ENCODE measurements around the gene VTA1. TPM values are rescaled to one million over a fixed set of nuclear protein-coding genes. Genes with fewer than 3 reads are reported as not detected.

Gene VTA1
- polyA plus RNA-seq, 1 donor from 2014 or later = 126 TPM

GRCh38 chr6:142246960-142247359 is 99.9 kb downstream of the VTA1 start:
- H3K79me2 ChIP-seq (replicated peaks; ENCODE audit: insufficient read depth, low read length) = no peaks in the 10 kb centered on the region
- no peak overlapping the region for H3K27ac ChIP-seq (ENCODE audit: low read length)
- TF ChIP-seq POLR2AphosphoS5 (IDR thresholded peaks at IDR 0.05) = no peak
- TF ChIP-seq REST (IDR thresholded peaks at IDR 0.05; ENCODE audit: borderline replicate concordance) = no peak
- TF ChIP-seq RAD21 (conservative IDR thresholded peaks at IDR 0.05) = no peak
- no peak for TF ChIP-seq TAF1 (IDR thresholded peaks at IDR 0.05; ENCODE audit: low read depth)
- TF ChIP-seq EZH2 (IDR thresholded peaks at IDR 0.05; ENCODE audit: borderline replicate concordance, insufficient read depth, low read length, poor library complexity, severe bottlenecking) = no peak
- TF ChIP-seq MXI1 (conservative IDR thresholded peaks at IDR 0.05; ENCODE audit: poor library complexity, severe bottlenecking) = no peak
- no peak for TF ChIP-seq SMC3 (conservative IDR thresholded peaks at IDR 0.05; ENCODE audit: poor library complexity)
- TF ChIP-seq CTCF (IDR thresholded peaks at IDR 0.05; ENCODE audit: poor library complexity, severe bottlenecking) = no peak

GRCh38 chr6:142249266-142249665 is 102.2 kb downstream of the VTA1 start:
- H3K9me3 ChIP-seq (ENCODE audit: low read length) = no peaks in the 10 kb centered on the region
- TF ChIP-seq SMC3 (conservative IDR thresholded peaks at IDR 0.05; ENCODE audit: poor library complexity) (no peak), MXI1 (conservative IDR thresholded peaks at IDR 0.05; ENCODE audit: poor library complexity, severe bottlenecking) (no peak), RAD21 (conservative IDR thresholded peaks at IDR 0.05) (no peak), REST (IDR thresholded peaks at IDR 0.05; ENCODE audit: borderline replicate concordance) (no peak), EZH2 (IDR thresholded peaks at IDR 0.05; ENCODE audit: borderline replicate concordance, insufficient read depth, low read length, poor library complexity, severe bottlenecking) (no peak), CTCF (IDR thresholded peaks at IDR 0.05; ENCODE audit: poor library complexity, severe bottlenecking) (no peak), POLR2AphosphoS5 (IDR thresholded peaks at IDR 0.05) (no peak), EP300 (conservative IDR thresholded peaks at IDR 0.05; ENCODE audit: poor library complexity, severe bottlenecking) (no peak), TAF1 (IDR thresholded peaks at IDR 0.05; ENCODE audit: low read depth) (no peak)
- no peaks in the 10 kb centered on the region for H3K79me2 ChIP-seq (replicated peaks; ENCODE audit: insufficient read depth, low read length)
- H4K20me1 ChIP-seq (ENCODE audit: insufficient read depth) = no peaks in the 10 kb centered on the region
- H3K9me2 ChIP-seq (ENCODE audit: insufficient read depth, low read length) = no peaks in the 10 kb centered on the region
- no peak overlapping the region for H3K27ac ChIP-seq (ENCODE audit: low read length)
- H2AFZ ChIP-seq (ENCODE audit: low read depth, low read length) = no peak overlapping the region
- H3K9ac ChIP-seq (ENCODE audit: low read length) = no peak overlapping the region
- no peak overlapping the region for H3K4me2 ChIP-seq (ENCODE audit: low read length)
- H3K4me3 ChIP-seq (ENCODE audit: low read length) = no peak overlapping the region
- H3F3A ChIP-seq (ENCODE audit: insufficient read depth, low read length, poor library complexity, severe bottlenecking) = no peaks in the 10 kb centered on the region
- H3K36me3 ChIP-seq (ENCODE audit: insufficient read depth, low read length) = no peaks in the 10 kb centered on the region
- H3K27me3 ChIP-seq (ENCODE audit: insufficient read depth, low read depth, low read length) = no peaks in the 10 kb centered on the region

More at GRCh38 chr6:142246960-142247359, 99.9 kb downstream of the VTA1 start:
- Histone ChIP-seq H2AFZ (ENCODE audit: low read depth, low read length) (no peak overlapping the region), H3F3A (ENCODE audit: insufficient read depth, low read length, poor library complexity, severe bottlenecking) (no peaks in the 10 kb centered on the region), H3K4me3 (ENCODE audit: low read length) (no peak overlapping the region), H3K9ac (ENCODE audit: low read length) (no peak overlapping the region), H3K4me2 (ENCODE audit: low read length) (no peak overlapping the region), H3K9me3 (ENCODE audit: low read length) (no peaks in the 10 kb centered on the region), H3K9me2 (ENCODE audit: insufficient read depth, low read length) (no peaks in the 10 kb centered on the region), H3K36me3 (ENCODE audit: insufficient read depth, low read length) (no peaks in the 10 kb centered on the region), H3K27me3 (ENCODE audit: insufficient read depth, low read depth, low read length) (no peaks in the 10 kb centered on the region), H4K20me1 (ENCODE audit: insufficient read depth) (no peaks in the 10 kb centered on the region)
